HEK293 (cell line): Measurements from ENCODE around the gene CIPC.

Experiments used
- CTCF ChIA-PET: fragments of 350-600 bp; formaldehyde crosslinking; extraction: SDS; loops from one replicate; lab custom pipeline; 2021; ENCODE audit warnings: antibody characterized with exemption; lab: Yijun Ruan, JAX
- POLR2A ChIA-PET: fragments of 300-600 bp; formaldehyde crosslinking; extraction: SDS; loops from one replicate; lab custom pipeline; 2020; ENCODE audit warnings: antibody characterized with exemption, inconsistent platforms; lab: Yijun Ruan, JAX
- H3K27ac ChIP-seq: fragments of 200-500 bp; sonication (Bioruptor generic); 2 replicates; pipeline ENCODE4 v1.5.1; 2014; ENCODE audit warnings: low read depth, low read length, control low read depth, inconsistent platforms; ENCODE audit errors: extremely low read depth
- H3K36me3 ChIP-seq, 2 experiments: fragments of 200-500 bp in 1 of 2; sonication (Bioruptor generic) in 1 of 2; 1 replicate in 1 of 2; 2 replicates in 1 of 2; pipeline ENCODE4 v1.5.1; 2014 to 2017; ENCODE audit warnings: inconsistent platforms in 2 of 2, low read length in 2 of 2; ENCODE audit not compliant: control insufficient read depth in 2 of 2, insufficient read depth in 1 of 2
- H3K4me1 ChIP-seq: fragments of 200-500 bp; sonication (Bioruptor generic); 2 replicates; pipeline ENCODE4 v1.5.1; 2014; ENCODE audit warnings: mild to moderate bottlenecking, low read length, inconsistent platforms; ENCODE audit not compliant: control insufficient read depth, insufficient read depth
- H3K4me3 ChIP-seq: 2 replicates; pipeline ENCODE4 v1.5.1; 2011; ENCODE audit warnings: low read depth, mild to moderate bottlenecking, control low read depth, low read length, moderate library complexity
- H3K9me3 ChIP-seq: fragments of 200-500 bp; sonication (Bioruptor generic); 2 replicates; pipeline ENCODE4 v1.5.1; 2014; ENCODE audit warnings: low read depth, low read length, inconsistent platforms; ENCODE audit not compliant: control insufficient read depth, insufficient read depth
- BCL11B ChIP-seq: fragments of 450-650 bp; formaldehyde crosslinking; IDR thresholded peaks from 2 replicates; pipeline ENCODE4 v1.5.1; 2016; ENCODE audit warnings: low read depth, missing biosample characterization, missing genetic modification characterization
- EGR2 ChIP-seq: fragments of 450-650 bp; formaldehyde crosslinking; IDR thresholded peaks from 2 replicates; pipeline ENCODE4 v1.5.1; 2016; ENCODE audit warnings: low read depth, missing biosample characterization, missing genetic modification characterization
- KLF1 ChIP-seq: fragments of 450-650 bp; formaldehyde crosslinking; IDR thresholded peaks from 2 replicates; pipeline ENCODE4 v1.5.1; 2016; ENCODE audit warnings: missing biosample characterization, missing genetic modification characterization
- KLF8 ChIP-seq: fragments of 450-650 bp; formaldehyde crosslinking; IDR thresholded peaks from 2 replicates; pipeline ENCODE4 v1.5.1; 2016; ENCODE audit warnings: missing biosample characterization, missing genetic modification characterization
- KLF9 ChIP-seq: fragments of 450-650 bp; formaldehyde crosslinking; IDR thresholded peaks from 2 replicates; pipeline ENCODE4 v1.5.1; 2016; ENCODE audit warnings: missing biosample characterization, missing genetic modification characterization, low read depth
- ZBTB1 ChIP-seq: fragments of 450-650 bp; formaldehyde crosslinking; IDR thresholded peaks from 2 replicates; pipeline ENCODE4 v1.5.1; 2016; ENCODE audit warnings: missing biosample characterization, missing genetic modification characterization
- ZBTB10 ChIP-seq: fragments of 450-650 bp; formaldehyde crosslinking; IDR thresholded peaks from 2 replicates; pipeline ENCODE4 v1.5.1; 2016; ENCODE audit warnings: missing biosample characterization, missing genetic modification characterization
- ZBTB44 ChIP-seq: fragments of 450-650 bp; IDR thresholded peaks from 2 replicates; pipeline ENCODE4 v1.5.1; 2018; ENCODE audit warnings: missing biosample characterization, mild to moderate bottlenecking, missing genetic modification characterization
- ZBTB8A ChIP-seq: fragments of 450-650 bp; formaldehyde crosslinking; IDR thresholded peaks from 2 replicates; pipeline ENCODE4 v1.5.1; 2016; ENCODE audit warnings: missing biosample characterization, missing genetic modification characterization
- ZNF169 ChIP-seq: fragments of 450-650 bp; formaldehyde crosslinking; IDR thresholded peaks from 2 replicates; pipeline ENCODE4 v1.5.1; 2016; ENCODE audit warnings: missing biosample characterization, missing genetic modification characterization
- ZNF239 ChIP-seq: fragments of 450-650 bp; formaldehyde crosslinking; IDR thresholded peaks from 2 replicates; pipeline ENCODE4 v1.5.1; 2016; ENCODE audit warnings: missing biosample characterization, missing genetic modification characterization
- ZNF366 ChIP-seq: fragments of 450-650 bp; formaldehyde crosslinking; conservative IDR thresholded peaks from 2 replicates; pipeline ENCODE4 v1.5.1; 2016; ENCODE audit warnings: missing biosample characterization, missing genetic modification characterization
- ZNF596 ChIP-seq: fragments of 450-650 bp; IDR thresholded peaks from 2 replicates; pipeline ENCODE4 v1.5.0; 2018; ENCODE audit warnings: missing biosample characterization, mild to moderate bottlenecking, missing genetic modification characterization, moderate library complexity
- ZSCAN16 ChIP-seq: fragments of 450-650 bp; formaldehyde crosslinking; IDR thresholded peaks from 2 replicates; pipeline ENCODE4 v1.5.1; 2016; ENCODE audit warnings: missing biosample characterization, missing genetic modification characterization
- TF ChIP-seq, protein P1 (sequence below): fragments of 450-650 bp; formaldehyde crosslinking; IDR thresholded peaks from 2 replicates; pipeline ENCODE4 v1.5.1; 2016; ENCODE audit warnings: missing biosample characterization, missing genetic modification characterization
- TF ChIP-seq, protein P2 (sequence below): sonication (generic); formaldehyde crosslinking; IDR thresholded peaks from 2 replicates; pipeline ENCODE4 v1.8.1; 2022; ENCODE audit warnings: mild to moderate bottlenecking, moderate library complexity, missing genetic modification reagents

The CIPC gene

GRCh38 chr14:77058117-77058516, 39.9 kb upstream of the CIPC start:
- Histone ChIP-seq H3K27ac (no peak overlapping the region), H3K36me3 (no peaks in the 10 kb centered on the region), H3K4me3 (no peak overlapping the region), H3K9me3 (no peaks in the 10 kb centered on the region), H3K4me1 (no peaks in the 10 kb centered on the region)
- CTCF ChIA-PET = interaction anchor here (0.6 to 3.6 kb wide), 4 partner anchors 12 to 602 kb away, joined by 3 to 29 read pairs (median 7); no protein-coding TSS in a partner anchor
- POLR2A ChIA-PET = interaction anchor here (1.2 kb wide), 1 partner anchor 29 kb away, joined by 3 read pairs; no protein-coding TSS in a partner anchor
- no peak for TF ChIP-seq ZSCAN16
- no peak for TF ChIP-seq ZBTB10 (tag by site-specific recombination)

DNA sequence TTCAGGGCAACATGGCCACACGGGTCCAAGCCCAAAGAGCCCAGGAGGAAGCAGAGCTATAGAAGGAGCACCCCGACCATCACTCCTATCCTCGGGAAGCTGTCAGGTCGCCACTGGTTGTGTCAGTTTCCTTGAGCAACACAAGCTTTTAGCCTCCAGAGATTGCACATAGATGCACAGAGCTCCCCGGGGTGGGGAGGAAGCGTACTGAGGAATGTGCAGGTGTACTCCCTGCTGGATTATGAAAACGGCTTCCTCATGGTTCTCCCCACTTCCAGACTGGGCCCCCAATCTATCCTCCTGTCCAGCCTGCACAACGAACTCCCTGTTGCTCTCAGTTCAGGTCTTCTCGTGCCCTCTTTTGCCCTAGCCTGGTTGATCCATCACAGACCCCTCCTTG, 39.3 kb upstream of the CIPC start:
- H3K9me3 ChIP-seq = no peaks in the 10 kb centered on the region
- ChIA-PET CTCF (interaction anchor here (1.2 to 3.6 kb wide), 5 partner anchors 12 to 183 kb away, joined by 4 to 29 read pairs (median 10); no protein-coding TSS in a partner anchor), POLR2A (interaction anchor here (0.5 to 1.2 kb wide), 2 partner anchors 16 to 30 kb away, joined by 3 read pairs; no protein-coding TSS in a partner anchor)
- no peak overlapping the region for H3K27ac ChIP-seq
- no peak overlapping the region for H3K4me3 ChIP-seq
- TF ChIP-seq ZNF169 (tag by site-specific recombination) (no peak), KLF9 (tag by site-specific recombination) (no peak), ZNF596 (tag by site-specific recombination) (no peak), ZNF239 (tag by site-specific recombination) (no peak), ZBTB1 (tag by site-specific recombination) (no peak), ZNF366 (tag by site-specific recombination) (no peak), EGR2 (no peak), BCL11B (tag by site-specific recombination) (no peak), KLF1 (tag by site-specific recombination) (no peak), ZBTB44 (tag by site-specific recombination) (no peak), KLF8 (tag by site-specific recombination) (no peak), ZBTB8A (tag by site-specific recombination) (no peak)
- TF ChIP-seq, protein P1, sequence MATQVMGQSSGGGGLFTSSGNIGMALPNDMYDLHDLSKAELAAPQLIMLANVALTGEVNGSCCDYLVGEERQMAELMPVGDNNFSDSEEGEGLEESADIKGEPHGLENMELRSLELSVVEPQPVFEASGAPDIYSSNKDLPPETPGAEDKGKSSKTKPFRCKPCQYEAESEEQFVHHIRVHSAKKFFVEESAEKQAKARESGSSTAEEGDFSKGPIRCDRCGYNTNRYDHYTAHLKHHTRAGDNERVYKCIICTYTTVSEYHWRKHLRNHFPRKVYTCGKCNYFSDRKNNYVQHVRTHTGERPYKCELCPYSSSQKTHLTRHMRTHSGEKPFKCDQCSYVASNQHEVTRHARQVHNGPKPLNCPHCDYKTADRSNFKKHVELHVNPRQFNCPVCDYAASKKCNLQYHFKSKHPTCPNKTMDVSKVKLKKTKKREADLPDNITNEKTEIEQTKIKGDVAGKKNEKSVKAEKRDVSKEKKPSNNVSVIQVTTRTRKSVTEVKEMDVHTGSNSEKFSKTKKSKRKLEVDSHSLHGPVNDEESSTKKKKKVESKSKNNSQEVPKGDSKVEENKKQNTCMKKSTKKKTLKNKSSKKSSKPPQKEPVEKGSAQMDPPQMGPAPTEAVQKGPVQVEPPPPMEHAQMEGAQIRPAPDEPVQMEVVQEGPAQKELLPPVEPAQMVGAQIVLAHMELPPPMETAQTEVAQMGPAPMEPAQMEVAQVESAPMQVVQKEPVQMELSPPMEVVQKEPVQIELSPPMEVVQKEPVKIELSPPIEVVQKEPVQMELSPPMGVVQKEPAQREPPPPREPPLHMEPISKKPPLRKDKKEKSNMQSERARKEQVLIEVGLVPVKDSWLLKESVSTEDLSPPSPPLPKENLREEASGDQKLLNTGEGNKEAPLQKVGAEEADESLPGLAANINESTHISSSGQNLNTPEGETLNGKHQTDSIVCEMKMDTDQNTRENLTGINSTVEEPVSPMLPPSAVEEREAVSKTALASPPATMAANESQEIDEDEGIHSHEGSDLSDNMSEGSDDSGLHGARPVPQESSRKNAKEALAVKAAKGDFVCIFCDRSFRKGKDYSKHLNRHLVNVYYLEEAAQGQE = no peak
- TF ChIP-seq, protein P2, sequence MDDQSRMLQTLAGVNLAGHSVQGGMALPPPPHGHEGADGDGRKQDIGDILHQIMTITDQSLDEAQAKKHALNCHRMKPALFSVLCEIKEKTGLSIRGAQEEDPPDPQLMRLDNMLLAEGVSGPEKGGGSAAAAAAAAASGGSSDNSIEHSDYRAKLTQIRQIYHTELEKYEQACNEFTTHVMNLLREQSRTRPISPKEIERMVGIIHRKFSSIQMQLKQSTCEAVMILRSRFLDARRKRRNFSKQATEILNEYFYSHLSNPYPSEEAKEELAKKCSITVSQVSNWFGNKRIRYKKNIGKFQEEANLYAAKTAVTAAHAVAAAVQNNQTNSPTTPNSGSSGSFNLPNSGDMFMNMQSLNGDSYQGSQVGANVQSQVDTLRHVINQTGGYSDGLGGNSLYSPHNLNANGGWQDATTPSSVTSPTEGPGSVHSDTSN = no peak
- H3K36me3 ChIP-seq = no peaks in the 10 kb centered on the region
- no peaks in the 10 kb centered on the region for H3K4me1 ChIP-seq
